GM18505 (cell line): ENCODE measurements around the gene NXF1.
A peak's percentile ranks its signal among the peaks of the same experiment; 100 is the strongest.

Experiments used
- ATAC-seq: cut with Tn5 transposase; IDR thresholded peaks from one replicate; pipeline ENCODE4 v1.9.1; 2021; ENCODE audit not compliant: unreplicated experiment
- POLR2A ChIP-seq: IDR thresholded peaks from 4 replicates; pipeline ENCODE4 v1.6.1; 2011; ENCODE audit warnings: borderline replicate concordance; ENCODE audit not compliant: insufficient read depth, insufficient read length; ENCODE audit errors: extremely low read depth

Gene NXF1

GRCh38 chr11:62816557-62816956 is 11.3 kb upstream of the NXF1 start:
- TF ChIP-seq POLR2A: no peak
- no peak for ATAC-seq

- no peak for ATAC-seq
Observed at GRCh38 chr11:62811659-62812058, 6.4 kb upstream of the NXF1 start.

GRCh38 chr11:62810748-62811147 is 5.5 kb upstream of the NXF1 start:
- no peak for TF ChIP-seq POLR2A
- ATAC-seq: no peak

More at GRCh38 chr11:62811659-62812058, 6.4 kb upstream of the NXF1 start:
- no peak for TF ChIP-seq POLR2A

- no peak for TF ChIP-seq POLR2A
- ATAC-seq: no peak
Observed at GRCh38 chr11:62806611-62807121, 1.4 kb upstream of the NXF1 start.

- TF ChIP-seq POLR2A: no peak
- ATAC-seq: no peak
Observed at GRCh38 chr11:62805961-62806441, 761 bp upstream of the NXF1 start.

- TF ChIP-seq POLR2A: no peak
- ATAC-seq: no peak
Observed at GRCh38 chr11:62804310-62805075, 747 bp downstream of the NXF1 start.

GRCh38 chr11:62801071-62801470 is 4.2 kb downstream of the NXF1 start:
- no peak for TF ChIP-seq POLR2A
- ATAC-seq: no peak

GRCh38 chr11:62799486-62799885 is 5.8 kb downstream of the NXF1 start:
- TF ChIP-seq POLR2A: no peak
- ATAC-seq: no peak

GRCh38 chr11:62796281-62796680 is 9.0 kb downstream of the NXF1 start:
- ATAC-seq: no peak

GRCh38 chr11:62794201-62794775 is 11.0 kb downstream of the NXF1 start:
- no peak for TF ChIP-seq POLR2A
- no peak for ATAC-seq

More at GRCh38 chr11:62796281-62796680, 9.0 kb downstream of the NXF1 start:
- TF ChIP-seq POLR2A: no peak

- peak; percentile 6 for ATAC-seq
- TF ChIP-seq POLR2A: no peak
Observed at GRCh38 chr11:62792202-62792575, 13.1 kb downstream of the NXF1 start.

- TF ChIP-seq POLR2A: peak; percentile 93
- ATAC-seq: peak; percentile 62
Observed at GRCh38 chr11:62791501-62792201, 13.6 kb downstream of the NXF1 start, which contains the start of gene TMEM223. TSS of gene TMEM223 (minus strand) at chr11:62792006. CDS start at chr11:62791994, 12 bp downstream.

- ATAC-seq: no peak
- TF ChIP-seq POLR2A: no peak
Observed at GRCh38 chr11:62789576-62789975, 15.7 kb downstream of the NXF1 start.
